Measurements from ENCODE around the gene DPF3.

Gene DPF3

GRCh38 chr14:72800296-72800695 is 93.6 kb downstream of the DPF3 start:
- H3K36me3 ChIP-seq (ENCODE audit: control insufficient read depth in 1 of 2, insufficient read depth in 2 of 2, low read length in 2 of 2): peaks cover 0 to 2% of the 10 kb centered on the region in 2 experiments
- H2AFZ ChIP-seq (ENCODE audit: insufficient read depth, low read length, poor library complexity): no peak overlapping the region
- no peak overlapping the region for H4K8ac ChIP-seq (ENCODE audit: low read depth, low read length)
- WGBS (ENCODE audit: extremely low coverage, insufficient coverage, insufficient read length): no CpG with 5 or more reads among the region's 2 CpGs
- no peak for DNase-seq
- H2AK5ac ChIP-seq (ENCODE audit: low read length): no peak overlapping the region
- no peak overlapping the region for H3K9ac ChIP-seq (ENCODE audit: low read length)
- H3K14ac ChIP-seq (ENCODE audit: low read length): no peak overlapping the region
- no peak overlapping the region for H3K4me2 ChIP-seq (ENCODE audit: low read length)
- no peak overlapping the region for H2BK5ac ChIP-seq (ENCODE audit: low read depth, low read length, poor library complexity)
- H3K18ac ChIP-seq (ENCODE audit: low read length): no peak overlapping the region
- H3K4ac ChIP-seq (ENCODE audit: low read depth, low read length): no peak overlapping the region
- H3K79me1 ChIP-seq (ENCODE audit: low read length): no peaks in the 10 kb centered on the region
- no peak overlapping the region for H3K27ac ChIP-seq (ENCODE audit: low read depth, low read length)
- H4K91ac ChIP-seq (ENCODE audit: low read depth, low read length): no peak overlapping the region
- H3K79me2 ChIP-seq (ENCODE audit: control insufficient read depth, insufficient read depth, low read length, poor library complexity): no peaks in the 10 kb centered on the region
- H3K4me3 ChIP-seq (ENCODE audit: low read depth, low read length): peak overlapping the region; percentile 10
- H4K12ac ChIP-seq (ENCODE audit: low read depth, low read length): no peak overlapping the region
- H3K9me3 ChIP-seq (ENCODE audit: insufficient read depth, low read depth, low read length): peaks cover 6% of the 10 kb centered on the region
- H3K23ac ChIP-seq (ENCODE audit: low read length): peak overlapping the region; percentile 63
- H2BK12ac ChIP-seq (ENCODE audit: low read length): no peak overlapping the region
- no peaks in the 10 kb centered on the region for H3K27me3 ChIP-seq (ENCODE audit: insufficient read depth, low read length)
- H3K4me1 ChIP-seq (ENCODE audit: control insufficient read depth in 1 of 2, insufficient read depth in 2 of 2, low read length in 2 of 2): no peaks in the 10 kb centered on the region
- H2BK120ac ChIP-seq (ENCODE audit: insufficient read depth, low read length, poor library complexity): no peak overlapping the region

- peaks cover 0 to 2% of the 10 kb centered on the region in 2 experiments for H3K36me3 ChIP-seq (ENCODE audit: control insufficient read depth in 1 of 2, insufficient read depth in 2 of 2, low read length in 2 of 2)
- H3K9ac ChIP-seq (ENCODE audit: low read length): no peak overlapping the region
Observed at GRCh38 chr14:72796935-72797334, 97.0 kb downstream of the DPF3 start.

GRCh38 chr14:72793156-72793939 is 100.6 kb downstream of the DPF3 start:
- H2BK120ac ChIP-seq (ENCODE audit: insufficient read depth, low read length, poor library complexity): no peak overlapping the region
- no peak overlapping the region for H4K8ac ChIP-seq (ENCODE audit: low read depth, low read length)
- no peak overlapping the region for H3K4ac ChIP-seq (ENCODE audit: low read depth, low read length)
- H3K18ac ChIP-seq (ENCODE audit: low read length): no peak overlapping the region
- H2BK5ac ChIP-seq (ENCODE audit: low read depth, low read length, poor library complexity): no peak overlapping the region
- H4K12ac ChIP-seq (ENCODE audit: low read depth, low read length): no peak overlapping the region
- no peak overlapping the region for H2AFZ ChIP-seq (ENCODE audit: insufficient read depth, low read length, poor library complexity)
- no peak overlapping the region for H3K14ac ChIP-seq (ENCODE audit: low read length)
- H3K23ac ChIP-seq (ENCODE audit: low read length): no peak overlapping the region
- H3K79me2 ChIP-seq (ENCODE audit: control insufficient read depth, insufficient read depth, low read length, poor library complexity): no peaks in the 10 kb centered on the region
- WGBS (ENCODE audit: extremely low coverage, insufficient coverage, insufficient read length): no CpG with 5 or more reads among the region's 7 CpGs
- H3K4me1 ChIP-seq (ENCODE audit: control insufficient read depth in 1 of 2, insufficient read depth in 2 of 2, low read length in 2 of 2): peaks cover 11 to 22% of the 10 kb centered on the region in 2 experiments
- H3K4me3 ChIP-seq (ENCODE audit: low read depth, low read length): no peak overlapping the region
- H3K9ac ChIP-seq (ENCODE audit: low read length): no peak overlapping the region
- peaks cover 13% of the 10 kb centered on the region for H3K79me1 ChIP-seq (ENCODE audit: low read length)
- no peak overlapping the region for H2AK5ac ChIP-seq (ENCODE audit: low read length)
- no peak overlapping the region for H3K4me2 ChIP-seq (ENCODE audit: low read length)
- DNase-seq: no peak
- H3K27me3 ChIP-seq (ENCODE audit: insufficient read depth, low read length): no peaks in the 10 kb centered on the region
- no peak overlapping the region for H4K91ac ChIP-seq (ENCODE audit: low read depth, low read length)
- H3K9me3 ChIP-seq (ENCODE audit: insufficient read depth, low read depth, low read length): peaks cover 1% of the 10 kb centered on the region
- no peaks in the 10 kb centered on the region for H3K36me3 ChIP-seq (ENCODE audit: control insufficient read depth in 1 of 2, insufficient read depth in 2 of 2, low read length in 2 of 2)
- no peak overlapping the region for H2BK12ac ChIP-seq (ENCODE audit: low read length)
- H3K27ac ChIP-seq (ENCODE audit: low read depth, low read length): no peak overlapping the region

More at GRCh38 chr14:72796935-72797334, 97.0 kb downstream of the DPF3 start:
- H2BK12ac ChIP-seq (ENCODE audit: low read length): no peak overlapping the region
- peaks cover 0 to 6% of the 10 kb centered on the region in 2 experiments for H3K4me1 ChIP-seq (ENCODE audit: control insufficient read depth in 1 of 2, insufficient read depth in 2 of 2, low read length in 2 of 2)
- no peak overlapping the region for H2AFZ ChIP-seq (ENCODE audit: insufficient read depth, low read length, poor library complexity)
- no peak overlapping the region for H2BK5ac ChIP-seq (ENCODE audit: low read depth, low read length, poor library complexity)
- peaks cover 6% of the 10 kb centered on the region for H3K9me3 ChIP-seq (ENCODE audit: insufficient read depth, low read depth, low read length)
- no peak overlapping the region for H3K23ac ChIP-seq (ENCODE audit: low read length)
- no peak for DNase-seq
- no peak overlapping the region for H3K4ac ChIP-seq (ENCODE audit: low read depth, low read length)
- H3K79me2 ChIP-seq (ENCODE audit: control insufficient read depth, insufficient read depth, low read length, poor library complexity): no peaks in the 10 kb centered on the region
- no peak overlapping the region for H4K91ac ChIP-seq (ENCODE audit: low read depth, low read length)
- no peak overlapping the region for H3K4me2 ChIP-seq (ENCODE audit: low read length)
- no CpG with 5 or more reads among the region's 6 CpGs for WGBS (ENCODE audit: extremely low coverage, insufficient coverage, insufficient read length)
- peaks cover 3% of the 10 kb centered on the region for H3K79me1 ChIP-seq (ENCODE audit: low read length)
- no peak overlapping the region for H4K12ac ChIP-seq (ENCODE audit: low read depth, low read length)
- no peak overlapping the region for H2BK120ac ChIP-seq (ENCODE audit: insufficient read depth, low read length, poor library complexity)
- H3K4me3 ChIP-seq (ENCODE audit: low read depth, low read length): no peak overlapping the region
- no peak overlapping the region for H2AK5ac ChIP-seq (ENCODE audit: low read length)
- no peak overlapping the region for H4K8ac ChIP-seq (ENCODE audit: low read depth, low read length)
- H3K27me3 ChIP-seq (ENCODE audit: insufficient read depth, low read length): no peaks in the 10 kb centered on the region
- H3K14ac ChIP-seq (ENCODE audit: low read length): no peak overlapping the region
- H3K27ac ChIP-seq (ENCODE audit: low read depth, low read length): no peak overlapping the region
- H3K18ac ChIP-seq (ENCODE audit: low read length): no peak overlapping the region

GRCh38 chr14:72792051-72792788 is 101.7 kb downstream of the DPF3 start:
- Histone ChIP-seq H3K4me2 (ENCODE audit: low read length) (no peak overlapping the region), H3K9ac (ENCODE audit: low read length) (no peak overlapping the region), H3K14ac (ENCODE audit: low read length) (peak overlapping the region; percentile 35), H2AK5ac (ENCODE audit: low read length) (no peak overlapping the region), H3K79me1 (ENCODE audit: low read length) (peaks cover 19% of the 10 kb centered on the region), H3K27ac (ENCODE audit: low read depth, low read length) (no peak overlapping the region), H2BK12ac (ENCODE audit: low read length) (peak overlapping the region; percentile 20), H3K9me3 (ENCODE audit: insufficient read depth, low read depth, low read length) (peaks cover 1% of the 10 kb centered on the region), H2AFZ (ENCODE audit: insufficient read depth, low read length, poor library complexity) (no peak overlapping the region), H3K23ac (ENCODE audit: low read length) (no peak overlapping the region), H4K8ac (ENCODE audit: low read depth, low read length) (peak overlapping the region; percentile 55), H4K12ac (ENCODE audit: low read depth, low read length) (no peak overlapping the region), H3K27me3 (ENCODE audit: insufficient read depth, low read length) (no peaks in the 10 kb centered on the region), H4K91ac (ENCODE audit: low read depth, low read length) (peak overlapping the region; percentile 69), H3K4me3 (ENCODE audit: low read depth, low read length) (no peak overlapping the region), H2BK5ac (ENCODE audit: low read depth, low read length, poor library complexity) (no peak overlapping the region), H3K79me2 (ENCODE audit: control insufficient read depth, insufficient read depth, low read length, poor library complexity) (no peaks in the 10 kb centered on the region), H3K18ac (ENCODE audit: low read length) (no peak overlapping the region), H2BK120ac (ENCODE audit: insufficient read depth, low read length, poor library complexity) (peak overlapping the region; percentile 36), H3K4me1 (ENCODE audit: control insufficient read depth in 1 of 2, insufficient read depth in 2 of 2, low read length in 2 of 2) (peaks cover 17 to 25% of the 10 kb centered on the region in 2 experiments), H3K4ac (ENCODE audit: low read depth, low read length) (no peak overlapping the region), H3K36me3 (ENCODE audit: control insufficient read depth in 1 of 2, insufficient read depth in 2 of 2, low read length in 2 of 2) (no peaks in the 10 kb centered on the region)
- no peak for DNase-seq
- no CpG with 5 or more reads among the region's 16 CpGs for WGBS (ENCODE audit: extremely low coverage, insufficient coverage, insufficient read length)

Data from trophoblast cell (in vitro differentiated cells and primary cell).